Chondrocyte (in vitro differentiated cells): Measurements from ENCODE around the gene IL32. TPM values are rescaled to one million over a fixed set of nuclear protein-coding genes. Genes with fewer than 3 reads are reported as not detected.

Experiments
- DNase-seq: peaks from one replicate; pipeline ENCODE4 v3.0.0; 2021; ENCODE audit warnings: mixed read lengths, low spot score
- H3K27ac Mint-ChIP-seq: one replicate; pipeline ENCODE4 v1.8.0; 2021; ENCODE audit warnings: mild to moderate bottlenecking, moderate library complexity, mixed read lengths; ENCODE audit not compliant: unreplicated experiment
- H3K27me3 Mint-ChIP-seq: 2 replicates; pipeline ENCODE4 v1.8.0; 2021; ENCODE audit warnings: low read depth, mixed read lengths
- H3K36me3 Mint-ChIP-seq: 2 replicates; pipeline ENCODE4 v1.8.0; 2021; ENCODE audit warnings: low read depth, mixed read lengths
- H3K4me1 Mint-ChIP-seq: 2 replicates; pipeline ENCODE4 v1.8.0; 2021; ENCODE audit warnings: low read depth, mild to moderate bottlenecking, mixed read lengths
- H3K4me3 Mint-ChIP-seq: one replicate; pipeline ENCODE4 v1.8.0; 2021; ENCODE audit warnings: mild to moderate bottlenecking, moderate library complexity, mixed read lengths; ENCODE audit not compliant: unreplicated experiment
- H3K9me3 Mint-ChIP-seq: 2 replicates; pipeline ENCODE4 v1.8.0; 2021; ENCODE audit warnings: low read depth, mixed read lengths
- total RNA-seq: library from RNA; stranded (reverse); gene quantifications from 3 replicates; pipeline ENCODE4 v1.2.1, GENCODE V29; 2021
- TF ChIP-seq, protein P1 (sequence below): fragments of 200-600 bp; sonication (generic); IDR thresholded peaks from 2 replicates; pipeline ENCODE4 v1.5.0; 2021; ENCODE audit warnings: antibody characterized with exemption, mild to moderate bottlenecking, moderate library complexity

IL32 gene
- total RNA-seq, 1 donor from 2014 or later, result 17.8 TPM

DNA sequence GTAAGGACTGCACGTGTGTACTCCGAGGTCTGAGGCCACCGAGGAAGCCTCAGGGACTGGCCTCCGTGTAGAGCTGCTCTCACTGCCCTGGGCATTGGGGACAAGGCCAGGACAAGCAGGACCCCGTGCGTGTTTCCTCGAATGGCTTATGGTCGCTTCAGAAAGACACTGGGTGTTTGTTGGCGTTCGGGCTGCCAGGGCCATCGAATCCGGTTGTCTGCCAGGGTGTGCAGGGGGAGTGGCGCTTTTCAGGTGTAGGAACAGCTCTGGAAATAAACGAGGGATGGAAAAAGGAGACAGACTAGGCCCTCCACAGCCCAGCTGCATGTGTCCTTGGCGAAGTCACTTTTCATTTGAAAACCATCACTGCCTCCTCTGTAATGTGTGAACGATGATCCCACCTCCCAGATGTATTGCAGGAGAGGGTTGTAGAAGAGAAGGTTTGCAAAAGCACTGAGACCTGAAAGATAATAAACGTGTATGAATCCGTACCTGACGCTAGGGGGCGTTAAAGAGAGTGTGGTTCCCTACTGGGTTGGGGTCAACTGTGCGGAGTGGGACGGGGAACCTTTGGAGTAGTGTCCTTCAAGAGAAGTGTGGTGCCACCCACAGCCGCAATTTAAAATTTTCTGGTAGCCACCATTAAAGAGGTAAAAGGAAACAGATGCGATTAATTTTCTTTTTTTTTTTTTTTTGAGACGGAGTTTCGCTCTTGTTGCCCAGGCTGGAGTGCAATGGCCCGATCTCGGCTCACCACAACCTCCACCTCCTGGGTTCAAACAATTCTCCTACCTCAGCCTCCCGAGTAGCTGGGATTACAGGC is 35.8 kb downstream of the IL32 start:
- H3K4me3 Mint-ChIP-seq, result no peak overlapping the region
- no peak overlapping the region for H3K27ac Mint-ChIP-seq
- peaks cover 6% of the 10 kb centered on the region for H3K4me1 Mint-ChIP-seq
- H3K36me3 Mint-ChIP-seq, result no peaks in the 10 kb centered on the region
- H3K27me3 Mint-ChIP-seq, result peaks cover 7% of the 10 kb centered on the region
- H3K9me3 Mint-ChIP-seq, result no peaks in the 10 kb centered on the region
- DNase-seq, result no peak
- TF ChIP-seq, protein P1, sequence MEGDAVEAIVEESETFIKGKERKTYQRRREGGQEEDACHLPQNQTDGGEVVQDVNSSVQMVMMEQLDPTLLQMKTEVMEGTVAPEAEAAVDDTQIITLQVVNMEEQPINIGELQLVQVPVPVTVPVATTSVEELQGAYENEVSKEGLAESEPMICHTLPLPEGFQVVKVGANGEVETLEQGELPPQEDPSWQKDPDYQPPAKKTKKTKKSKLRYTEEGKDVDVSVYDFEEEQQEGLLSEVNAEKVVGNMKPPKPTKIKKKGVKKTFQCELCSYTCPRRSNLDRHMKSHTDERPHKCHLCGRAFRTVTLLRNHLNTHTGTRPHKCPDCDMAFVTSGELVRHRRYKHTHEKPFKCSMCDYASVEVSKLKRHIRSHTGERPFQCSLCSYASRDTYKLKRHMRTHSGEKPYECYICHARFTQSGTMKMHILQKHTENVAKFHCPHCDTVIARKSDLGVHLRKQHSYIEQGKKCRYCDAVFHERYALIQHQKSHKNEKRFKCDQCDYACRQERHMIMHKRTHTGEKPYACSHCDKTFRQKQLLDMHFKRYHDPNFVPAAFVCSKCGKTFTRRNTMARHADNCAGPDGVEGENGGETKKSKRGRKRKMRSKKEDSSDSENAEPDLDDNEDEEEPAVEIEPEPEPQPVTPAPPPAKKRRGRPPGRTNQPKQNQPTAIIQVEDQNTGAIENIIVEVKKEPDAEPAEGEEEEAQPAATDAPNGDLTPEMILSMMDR, result peak; percentile 79

DNA sequence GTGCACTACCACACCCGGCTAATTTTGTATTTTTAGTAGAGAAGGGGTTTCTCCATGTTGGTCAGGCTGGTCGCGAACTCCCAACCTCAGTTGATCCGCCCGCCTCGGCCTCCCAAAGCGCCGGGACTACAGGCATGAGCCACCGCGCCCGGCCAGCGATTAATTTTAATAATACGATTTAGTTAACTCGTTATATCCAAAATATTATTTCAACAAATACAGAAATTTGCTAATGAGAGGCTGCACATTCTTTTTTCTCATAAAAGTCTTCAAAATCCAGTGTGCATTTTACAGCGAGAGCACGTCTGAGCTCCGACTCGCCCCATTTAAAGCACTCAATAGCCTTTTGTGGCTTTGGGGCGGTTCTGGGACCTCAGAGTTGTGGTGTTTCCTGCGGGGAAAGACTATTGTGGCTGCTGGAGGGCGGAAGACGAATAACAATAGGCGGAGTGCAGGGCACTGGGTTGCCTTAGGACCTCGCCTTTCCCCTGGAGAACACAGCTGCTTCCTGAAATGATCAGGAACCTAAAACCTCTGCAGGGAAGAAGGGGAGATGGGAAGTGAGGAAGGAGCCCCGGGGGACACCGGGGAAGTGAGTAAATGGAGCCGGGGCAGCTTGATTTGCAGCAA is 36.5 kb downstream of the IL32 start:
- no peak overlapping the region for H3K27ac Mint-ChIP-seq
- DNase-seq, result no peak
- H3K4me3 Mint-ChIP-seq, result no peak overlapping the region

DNA sequence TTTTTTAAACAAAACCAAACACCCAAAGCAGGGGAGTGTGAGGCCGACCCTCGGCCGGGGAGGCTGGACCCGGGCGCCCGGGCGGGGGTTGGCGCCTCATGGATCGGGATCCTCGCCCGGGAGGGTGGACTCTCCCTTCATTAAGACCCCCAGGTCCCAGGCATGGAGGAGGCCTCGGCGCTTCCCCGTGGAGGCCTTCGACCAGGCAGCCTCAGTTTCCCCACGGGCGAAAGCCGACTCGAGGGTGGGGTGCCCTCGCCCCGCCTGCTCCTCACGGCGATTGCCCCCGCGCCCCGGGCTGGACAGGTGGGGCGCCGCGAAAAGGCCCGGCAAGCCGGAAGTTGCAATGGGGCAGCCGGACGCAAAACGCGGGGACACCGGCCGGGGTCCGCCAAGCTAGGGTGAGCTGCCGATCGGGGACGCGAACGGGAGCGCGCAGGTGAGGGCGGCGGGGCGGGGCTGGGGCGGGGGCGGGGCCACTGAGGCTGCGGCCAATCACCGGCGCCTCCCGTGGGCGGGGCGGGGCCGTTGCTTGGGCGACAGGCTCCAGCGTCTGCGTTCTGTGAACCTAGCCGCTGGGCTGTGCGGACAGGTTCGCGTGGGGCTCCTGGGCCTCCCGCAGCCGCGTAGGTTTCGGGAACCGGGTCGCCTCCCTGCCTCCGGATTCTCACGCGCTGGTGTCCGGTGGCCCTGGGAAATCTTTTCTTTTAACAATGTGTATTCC is 40.9 kb downstream of the IL32 start:
- DNase-seq, result peak; percentile 97
- Mint-ChIP-seq H3K4me3 (peak overlapping the region; percentile 80), H3K27me3 (no peaks in the 10 kb centered on the region), H3K36me3 (no peaks in the 10 kb centered on the region), H3K4me1 (peaks cover 7% of the 10 kb centered on the region), H3K27ac (no peak overlapping the region), H3K9me3 (no peaks in the 10 kb centered on the region)
- TF ChIP-seq, protein P1, result no peak

More for the DNA sequence above, 36.5 kb downstream of the IL32 start:
- Mint-ChIP-seq H3K27me3 (peaks cover 7% of the 10 kb centered on the region), H3K9me3 (no peaks in the 10 kb centered on the region), H3K4me1 (peaks cover 8% of the 10 kb centered on the region), H3K36me3 (no peaks in the 10 kb centered on the region)
- TF ChIP-seq, protein P1, result no peak

DNA sequence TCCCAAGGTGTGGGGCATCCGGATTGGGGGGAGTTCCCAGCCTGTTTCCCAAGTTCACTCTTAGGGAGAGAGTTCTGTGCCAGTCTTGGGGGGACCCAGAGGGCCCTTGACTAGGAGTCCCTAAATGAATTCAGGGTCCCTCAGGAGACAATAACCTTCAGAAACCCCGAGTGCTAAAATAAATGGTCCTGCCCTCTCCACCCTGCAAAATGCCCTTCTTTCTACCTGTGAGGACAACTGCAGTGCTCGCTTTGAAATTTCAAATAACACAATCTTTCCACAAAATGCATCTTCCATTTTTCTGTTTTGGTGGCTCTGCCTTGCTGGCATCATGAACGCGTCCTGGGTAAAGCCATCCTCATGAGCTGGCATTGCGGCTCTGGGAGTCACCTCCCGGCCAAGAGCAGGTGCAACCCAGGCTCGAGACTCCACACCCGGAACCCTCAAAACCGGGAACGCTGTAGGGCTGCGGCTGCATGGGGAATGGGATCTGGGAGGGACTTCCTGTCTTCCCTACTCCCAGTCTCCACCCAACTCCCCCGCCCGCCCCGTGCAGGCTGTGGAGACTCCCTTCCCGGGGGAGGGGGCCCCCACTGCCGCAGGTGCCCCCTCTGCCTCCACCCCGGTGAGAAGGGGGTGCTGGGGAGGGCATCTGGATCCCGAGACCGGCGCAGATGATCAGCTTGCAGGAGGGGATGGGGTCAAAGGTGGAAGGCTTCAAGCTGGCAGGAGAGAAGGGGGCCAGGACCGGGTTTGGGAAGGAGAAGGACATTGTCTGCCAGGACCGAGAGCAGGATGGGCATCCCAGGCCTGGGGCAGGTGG is 46.8 kb downstream of the IL32 start, which contains the start of gene ZNF205:
TSS of gene ZNF205 (plus strand) at position 529 of the 823 bp plus-strand sequence. CDS start 845 bp downstream, outside the sequence.
- Mint-ChIP-seq H3K4me1 (peaks cover 27% of the 10 kb centered on the region), H3K4me3 (peak within 1 kb of the TSS; percentile 88), H3K36me3 (peaks cover 4% of the 10 kb centered on the region), H3K9me3 (no peaks in the 10 kb centered on the region), H3K27me3 (no peaks in the 10 kb centered on the region), H3K27ac (peak within 1 kb of the TSS; percentile 86)
- TF ChIP-seq, protein P1, result no peak
- DNase-seq, result peak; percentile 92
